ENCODE results near the gene PI3. TPM values are rescaled to one million over a fixed set of nuclear protein-coding genes. Genes with fewer than 3 reads are reported as not detected.

Gene PI3
- total and polyA plus RNA-seq, 2 experiments from 2014 or later: not detected

DNA sequence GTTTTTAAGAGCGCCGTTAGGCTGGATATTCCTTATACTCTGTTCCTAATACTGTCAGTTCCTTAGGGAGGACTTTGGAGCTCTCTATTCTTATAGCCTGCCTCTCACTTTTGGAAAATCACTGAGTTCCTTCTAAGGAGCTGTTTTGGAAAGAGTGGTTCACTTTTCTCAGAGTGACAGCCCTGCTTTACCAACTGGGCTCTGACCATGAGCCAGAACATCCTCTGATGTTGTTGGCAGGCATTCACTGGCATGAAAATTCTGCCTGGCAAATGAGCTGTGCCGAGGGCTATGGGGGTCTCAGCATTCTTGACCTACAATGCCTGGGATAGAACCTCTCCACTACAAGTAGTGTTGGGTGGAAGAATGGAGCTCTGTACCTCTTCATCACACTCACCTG, 17.2 kb downstream of the PI3 start (continued):
- TF ChIP-seq, protein P1, sequence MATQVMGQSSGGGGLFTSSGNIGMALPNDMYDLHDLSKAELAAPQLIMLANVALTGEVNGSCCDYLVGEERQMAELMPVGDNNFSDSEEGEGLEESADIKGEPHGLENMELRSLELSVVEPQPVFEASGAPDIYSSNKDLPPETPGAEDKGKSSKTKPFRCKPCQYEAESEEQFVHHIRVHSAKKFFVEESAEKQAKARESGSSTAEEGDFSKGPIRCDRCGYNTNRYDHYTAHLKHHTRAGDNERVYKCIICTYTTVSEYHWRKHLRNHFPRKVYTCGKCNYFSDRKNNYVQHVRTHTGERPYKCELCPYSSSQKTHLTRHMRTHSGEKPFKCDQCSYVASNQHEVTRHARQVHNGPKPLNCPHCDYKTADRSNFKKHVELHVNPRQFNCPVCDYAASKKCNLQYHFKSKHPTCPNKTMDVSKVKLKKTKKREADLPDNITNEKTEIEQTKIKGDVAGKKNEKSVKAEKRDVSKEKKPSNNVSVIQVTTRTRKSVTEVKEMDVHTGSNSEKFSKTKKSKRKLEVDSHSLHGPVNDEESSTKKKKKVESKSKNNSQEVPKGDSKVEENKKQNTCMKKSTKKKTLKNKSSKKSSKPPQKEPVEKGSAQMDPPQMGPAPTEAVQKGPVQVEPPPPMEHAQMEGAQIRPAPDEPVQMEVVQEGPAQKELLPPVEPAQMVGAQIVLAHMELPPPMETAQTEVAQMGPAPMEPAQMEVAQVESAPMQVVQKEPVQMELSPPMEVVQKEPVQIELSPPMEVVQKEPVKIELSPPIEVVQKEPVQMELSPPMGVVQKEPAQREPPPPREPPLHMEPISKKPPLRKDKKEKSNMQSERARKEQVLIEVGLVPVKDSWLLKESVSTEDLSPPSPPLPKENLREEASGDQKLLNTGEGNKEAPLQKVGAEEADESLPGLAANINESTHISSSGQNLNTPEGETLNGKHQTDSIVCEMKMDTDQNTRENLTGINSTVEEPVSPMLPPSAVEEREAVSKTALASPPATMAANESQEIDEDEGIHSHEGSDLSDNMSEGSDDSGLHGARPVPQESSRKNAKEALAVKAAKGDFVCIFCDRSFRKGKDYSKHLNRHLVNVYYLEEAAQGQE (IDR thresholded peaks at IDR 0.05; ENCODE audit: unreplicated experiment): no peak

DNA sequence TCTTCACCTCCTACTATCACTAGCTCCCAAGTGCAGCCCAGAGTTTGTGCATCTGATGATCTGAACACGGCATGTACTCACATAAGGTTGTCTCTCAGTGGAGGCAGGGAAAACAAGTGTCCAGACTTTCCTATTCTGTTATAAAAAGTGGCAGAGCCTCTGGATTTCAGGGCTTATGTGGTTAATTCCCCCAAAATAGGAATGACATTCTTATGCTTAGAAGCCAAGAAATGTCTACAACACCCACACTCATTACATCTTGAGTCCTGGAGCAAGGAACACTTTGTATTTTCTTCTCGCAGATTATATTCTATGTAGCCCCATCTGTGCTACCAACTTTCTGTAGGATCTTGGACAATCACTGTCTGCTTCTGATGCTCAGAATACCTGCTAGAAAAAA, 18.6 kb downstream of the PI3 start:
- Histone ChIP-seq H3K4me2 (no peak overlapping the region), H2AFZ (no peak overlapping the region), H3K27me3 (ENCODE audit: insufficient read depth) (no peaks in the 10 kb centered on the region), H3K36me3 (ENCODE audit: insufficient read depth) (no peaks in the 10 kb centered on the region), H3K27ac (ENCODE audit: low read depth) (no peak overlapping the region), H3F3A (replicated peaks; ENCODE audit: low read depth) (no peaks in the 10 kb centered on the region), H3K9me2 (ENCODE audit: insufficient read depth) (0 out of 2 replicates have a peak, but pooled peaks cover 3% of the 10 kb centered on the region), H3K4me3 (no peak overlapping the region), H3K4me1 (ENCODE audit: insufficient read depth) (peaks cover 8% of the 10 kb centered on the region; the same call in 1 of the 2 replicates), H4K20me1 (replicated peaks; ENCODE audit: insufficient read depth) (no peaks in the 10 kb centered on the region), H3K79me2 (replicated peaks; ENCODE audit: insufficient read depth) (no peaks in the 10 kb centered on the region)
- ATAC-seq (no peak), DNase-seq (ENCODE audit: low spot score) (no peak)
- H3K4me1 Mint-ChIP-seq: peaks cover 5% of the 10 kb centered on the region; the same call in 2 of the 3 replicates
- H3K36me3 Mint-ChIP-seq (ENCODE audit: low read depth): no peaks in the 10 kb centered on the region
- no peak overlapping the region for H3K27ac Mint-ChIP-seq
- H3K27me3 Mint-ChIP-seq (ENCODE audit: insufficient read depth, low read depth, poor library complexity): no peaks in the 10 kb centered on the region
- peaks cover 3% of the 10 kb centered on the region; the same call in 1 of the 3 replicates for H3K9me3 Mint-ChIP-seq
- TF ChIP-seq JUNB (IDR thresholded peaks at IDR 0.05; ENCODE audit: unreplicated experiment): no peak
- TF ChIP-seq EZH2phosphoT487 (IDR thresholded peaks at IDR 0.05; ENCODE audit: unreplicated experiment): no peak
- TF ChIP-seq STAT1 (IDR thresholded peaks at IDR 0.05; ENCODE audit: unreplicated experiment): no peak
- no peak for TF ChIP-seq EZH2 (IDR thresholded peaks at IDR 0.05; ENCODE audit: low read depth, unreplicated experiment)
- no peak for TF ChIP-seq ZNF114 (CRISPR knock-in tag; IDR thresholded peaks at IDR 0.05)
- no peak overlapping the region for H3K4me3 Mint-ChIP-seq

DNA sequence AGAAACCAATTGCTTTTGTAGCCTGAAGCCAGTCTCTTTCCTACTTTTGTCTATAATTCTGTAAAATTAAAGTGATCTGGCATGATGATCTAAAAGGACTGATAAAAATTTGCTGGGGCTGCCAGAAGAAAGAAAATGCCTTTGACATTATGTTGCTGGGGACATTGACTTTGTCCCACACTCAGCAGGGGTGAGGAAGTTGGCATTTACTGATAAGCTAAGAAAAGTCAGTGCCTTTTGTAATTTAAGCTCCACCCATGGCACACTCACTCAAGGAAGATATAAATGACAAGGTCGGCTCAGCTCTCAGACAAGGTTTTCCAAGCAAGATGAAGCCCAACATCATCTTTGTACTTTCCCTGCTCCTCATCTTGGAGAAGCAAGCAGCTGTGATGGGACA, 32.0 kb downstream of the PI3 start, which contains the start of gene SEMG1:
TSS of gene SEMG1 (plus strand) at position 309 of the 400 bp plus-strand sequence. CDS start at position 330, 21 bp downstream.
- Histone ChIP-seq H3K9me2 (ENCODE audit: insufficient read depth) (peaks cover 27% of the 10 kb centered on the region), H4K20me1 (replicated peaks; ENCODE audit: insufficient read depth) (no peaks in the 10 kb centered on the region), H3K4me1 (ENCODE audit: insufficient read depth) (peaks cover 29% of the 10 kb centered on the region), H3K4me3 (no peak within 1 kb of the TSS; the same call in 1 of the 2 replicates), H3K27ac (ENCODE audit: low read depth) (no peak within 1 kb of the TSS), H2AFZ (0 out of 2 replicates have a peak within 1 kb of the TSS, but pooled peaks have one; percentile 4), H3K27me3 (ENCODE audit: insufficient read depth) (0 out of 2 replicates have a peak, but pooled peaks cover 3% of the 10 kb centered on the region), H3K4me2 (peak within 1 kb of the TSS; percentile 55; the same call in 1 of the 2 replicates), H3K79me2 (replicated peaks; ENCODE audit: insufficient read depth) (no peaks in the 10 kb centered on the region), H3K36me3 (ENCODE audit: insufficient read depth) (no peaks in the 10 kb centered on the region), H3F3A (replicated peaks; ENCODE audit: low read depth) (no peaks in the 10 kb centered on the region)
- DNase-seq (ENCODE audit: low spot score): peak; percentile 20
- H3K27me3 Mint-ChIP-seq (ENCODE audit: insufficient read depth, low read depth, poor library complexity): no peaks in the 10 kb centered on the region
- peaks cover 9% of the 10 kb centered on the region; the same call in 1 of the 3 replicates for H3K9me3 Mint-ChIP-seq
- no peak within 1 kb of the TSS for H3K27ac Mint-ChIP-seq
- no peak within 1 kb of the TSS for H3K4me3 Mint-ChIP-seq
- peaks cover 13% of the 10 kb centered on the region; the same call in 2 of the 3 replicates for H3K36me3 Mint-ChIP-seq (ENCODE audit: low read depth)
- H3K4me1 Mint-ChIP-seq: peaks cover 41% of the 10 kb centered on the region
- no peak for ATAC-seq
- TF ChIP-seq, protein P2, sequence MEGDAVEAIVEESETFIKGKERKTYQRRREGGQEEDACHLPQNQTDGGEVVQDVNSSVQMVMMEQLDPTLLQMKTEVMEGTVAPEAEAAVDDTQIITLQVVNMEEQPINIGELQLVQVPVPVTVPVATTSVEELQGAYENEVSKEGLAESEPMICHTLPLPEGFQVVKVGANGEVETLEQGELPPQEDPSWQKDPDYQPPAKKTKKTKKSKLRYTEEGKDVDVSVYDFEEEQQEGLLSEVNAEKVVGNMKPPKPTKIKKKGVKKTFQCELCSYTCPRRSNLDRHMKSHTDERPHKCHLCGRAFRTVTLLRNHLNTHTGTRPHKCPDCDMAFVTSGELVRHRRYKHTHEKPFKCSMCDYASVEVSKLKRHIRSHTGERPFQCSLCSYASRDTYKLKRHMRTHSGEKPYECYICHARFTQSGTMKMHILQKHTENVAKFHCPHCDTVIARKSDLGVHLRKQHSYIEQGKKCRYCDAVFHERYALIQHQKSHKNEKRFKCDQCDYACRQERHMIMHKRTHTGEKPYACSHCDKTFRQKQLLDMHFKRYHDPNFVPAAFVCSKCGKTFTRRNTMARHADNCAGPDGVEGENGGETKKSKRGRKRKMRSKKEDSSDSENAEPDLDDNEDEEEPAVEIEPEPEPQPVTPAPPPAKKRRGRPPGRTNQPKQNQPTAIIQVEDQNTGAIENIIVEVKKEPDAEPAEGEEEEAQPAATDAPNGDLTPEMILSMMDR (conservative IDR thresholded peaks at IDR 0.05; ENCODE audit: low read depth in 2 of 2): no peak
- no peak for TF ChIP-seq CREB1 (CRISPR knock-in tag; IDR thresholded peaks at IDR 0.05; ENCODE audit: low read depth)
- TF ChIP-seq STAT1 (IDR thresholded peaks at IDR 0.05; ENCODE audit: unreplicated experiment): no peak
- no peak for TF ChIP-seq NANOG (IDR thresholded peaks at IDR 0.05; ENCODE audit: borderline replicate concordance)
- TF ChIP-seq ZNF114 (CRISPR knock-in tag; IDR thresholded peaks at IDR 0.05): no peak
- TF ChIP-seq, protein P3, sequence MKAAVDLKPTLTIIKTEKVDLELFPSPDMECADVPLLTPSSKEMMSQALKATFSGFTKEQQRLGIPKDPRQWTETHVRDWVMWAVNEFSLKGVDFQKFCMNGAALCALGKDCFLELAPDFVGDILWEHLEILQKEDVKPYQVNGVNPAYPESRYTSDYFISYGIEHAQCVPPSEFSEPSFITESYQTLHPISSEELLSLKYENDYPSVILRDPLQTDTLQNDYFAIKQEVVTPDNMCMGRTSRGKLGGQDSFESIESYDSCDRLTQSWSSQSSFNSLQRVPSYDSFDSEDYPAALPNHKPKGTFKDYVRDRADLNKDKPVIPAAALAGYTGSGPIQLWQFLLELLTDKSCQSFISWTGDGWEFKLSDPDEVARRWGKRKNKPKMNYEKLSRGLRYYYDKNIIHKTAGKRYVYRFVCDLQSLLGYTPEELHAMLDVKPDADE (IDR thresholded peaks at IDR 0.05): no peak
- no peak for TF ChIP-seq EZH2 (IDR thresholded peaks at IDR 0.05; ENCODE audit: low read depth, unreplicated experiment)

Data from GM23338 (cell line).